GM18870 (cell line): ENCODE measurements around the gene SLC24A4.

Source experiments
- ATAC-seq: cut with Tn5 transposase; IDR thresholded peaks from one replicate; pipeline ENCODE4 v1.9.1; 2021; ENCODE audit warnings: moderate library complexity; ENCODE audit not compliant: unreplicated experiment

Gene SLC24A4

GRCh38 chr14:92315050-92315805 is 7.7 kb upstream of the SLC24A4 start:
- ATAC-seq = no peak

GRCh38 chr14:92316176-92316575 is 6.8 kb upstream of the SLC24A4 start:
- no peak for ATAC-seq

GRCh38 chr14:92316937-92317336 is 6.0 kb upstream of the SLC24A4 start:
- ATAC-seq = no peak

- ATAC-seq = no peak
Measured at GRCh38 chr14:92317511-92317910, 5.5 kb upstream of the SLC24A4 start.

GRCh38 chr14:92321701-92322100 is 1.3 kb upstream of the SLC24A4 start:
- no peak for ATAC-seq

GRCh38 chr14:92322516-92322915 is 449 bp upstream of the SLC24A4 start:
- ATAC-seq = no peak

GRCh38 chr14:92323916-92324818 is 1.2 kb downstream of the SLC24A4 start:
- ATAC-seq = no peak

GRCh38 chr14:92325835-92326234 is 2.9 kb downstream of the SLC24A4 start:
- ATAC-seq = no peak

GRCh38 chr14:92328664-92329255 is 5.8 kb downstream of the SLC24A4 start:
- ATAC-seq = no peak

GRCh38 chr14:92334050-92334449 is 11.1 kb downstream of the SLC24A4 start:
- ATAC-seq = no peak

GRCh38 chr14:92336363-92336762 is 13.4 kb downstream of the SLC24A4 start:
- no peak for ATAC-seq

- ATAC-seq = no peak
Measured at GRCh38 chr14:92339426-92339825, 16.5 kb downstream of the SLC24A4 start.

- no peak for ATAC-seq
Measured at GRCh38 chr14:92340071-92340470, 17.1 kb downstream of the SLC24A4 start.

- ATAC-seq = no peak
Measured at GRCh38 chr14:92340931-92341330, 18.0 kb downstream of the SLC24A4 start.

GRCh38 chr14:92341791-92342190 is 18.8 kb downstream of the SLC24A4 start:
- no peak for ATAC-seq

GRCh38 chr14:92348154-92348553 is 25.2 kb downstream of the SLC24A4 start:
- ATAC-seq = no peak

GRCh38 chr14:92351750-92352149 is 28.8 kb downstream of the SLC24A4 start:
- no peak for ATAC-seq

- ATAC-seq = no peak
Measured at GRCh38 chr14:92352158-92352985, 29.4 kb downstream of the SLC24A4 start.

- no peak for ATAC-seq
Measured at GRCh38 chr14:92353447-92353846, 30.5 kb downstream of the SLC24A4 start.

- ATAC-seq = no peak
Measured at GRCh38 chr14:92356677-92357076, 33.7 kb downstream of the SLC24A4 start.
